ENCODE results near the gene GSPT1. TPM values are rescaled to one million over a fixed set of nuclear protein-coding genes. Genes with fewer than 3 reads are reported as not detected.
"Not testable (repeated sequence)": the region's sequence is repeated elsewhere in the genome, so short reads cannot be mapped to it uniquely, and the experiment has no call there.

GSPT1 gene
- total and polyA plus RNA-seq, 2 experiments from 2014 or later, result 126 to 146 TPM

DNA sequence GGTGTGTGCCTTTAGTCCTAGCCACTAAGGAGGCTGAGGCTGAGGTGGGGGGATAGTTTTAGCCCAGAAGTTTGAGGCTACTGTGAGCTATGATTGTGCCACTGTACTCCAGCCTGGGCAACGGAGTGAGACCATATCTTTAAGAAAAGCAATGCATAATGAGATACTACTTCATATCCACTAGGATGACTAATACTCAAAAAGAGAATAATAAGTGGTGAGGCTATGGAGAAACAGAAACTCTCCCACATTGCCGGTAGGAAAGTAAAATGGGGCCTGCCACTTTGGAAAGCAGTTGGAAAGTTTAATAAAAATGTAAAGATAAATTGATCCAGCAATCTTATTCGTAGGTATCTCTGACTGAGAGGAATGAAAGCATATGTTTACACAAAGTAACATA lies 30.7 kb upstream of the GSPT1 start (continued):
- TF ChIP-seq, protein P1, sequence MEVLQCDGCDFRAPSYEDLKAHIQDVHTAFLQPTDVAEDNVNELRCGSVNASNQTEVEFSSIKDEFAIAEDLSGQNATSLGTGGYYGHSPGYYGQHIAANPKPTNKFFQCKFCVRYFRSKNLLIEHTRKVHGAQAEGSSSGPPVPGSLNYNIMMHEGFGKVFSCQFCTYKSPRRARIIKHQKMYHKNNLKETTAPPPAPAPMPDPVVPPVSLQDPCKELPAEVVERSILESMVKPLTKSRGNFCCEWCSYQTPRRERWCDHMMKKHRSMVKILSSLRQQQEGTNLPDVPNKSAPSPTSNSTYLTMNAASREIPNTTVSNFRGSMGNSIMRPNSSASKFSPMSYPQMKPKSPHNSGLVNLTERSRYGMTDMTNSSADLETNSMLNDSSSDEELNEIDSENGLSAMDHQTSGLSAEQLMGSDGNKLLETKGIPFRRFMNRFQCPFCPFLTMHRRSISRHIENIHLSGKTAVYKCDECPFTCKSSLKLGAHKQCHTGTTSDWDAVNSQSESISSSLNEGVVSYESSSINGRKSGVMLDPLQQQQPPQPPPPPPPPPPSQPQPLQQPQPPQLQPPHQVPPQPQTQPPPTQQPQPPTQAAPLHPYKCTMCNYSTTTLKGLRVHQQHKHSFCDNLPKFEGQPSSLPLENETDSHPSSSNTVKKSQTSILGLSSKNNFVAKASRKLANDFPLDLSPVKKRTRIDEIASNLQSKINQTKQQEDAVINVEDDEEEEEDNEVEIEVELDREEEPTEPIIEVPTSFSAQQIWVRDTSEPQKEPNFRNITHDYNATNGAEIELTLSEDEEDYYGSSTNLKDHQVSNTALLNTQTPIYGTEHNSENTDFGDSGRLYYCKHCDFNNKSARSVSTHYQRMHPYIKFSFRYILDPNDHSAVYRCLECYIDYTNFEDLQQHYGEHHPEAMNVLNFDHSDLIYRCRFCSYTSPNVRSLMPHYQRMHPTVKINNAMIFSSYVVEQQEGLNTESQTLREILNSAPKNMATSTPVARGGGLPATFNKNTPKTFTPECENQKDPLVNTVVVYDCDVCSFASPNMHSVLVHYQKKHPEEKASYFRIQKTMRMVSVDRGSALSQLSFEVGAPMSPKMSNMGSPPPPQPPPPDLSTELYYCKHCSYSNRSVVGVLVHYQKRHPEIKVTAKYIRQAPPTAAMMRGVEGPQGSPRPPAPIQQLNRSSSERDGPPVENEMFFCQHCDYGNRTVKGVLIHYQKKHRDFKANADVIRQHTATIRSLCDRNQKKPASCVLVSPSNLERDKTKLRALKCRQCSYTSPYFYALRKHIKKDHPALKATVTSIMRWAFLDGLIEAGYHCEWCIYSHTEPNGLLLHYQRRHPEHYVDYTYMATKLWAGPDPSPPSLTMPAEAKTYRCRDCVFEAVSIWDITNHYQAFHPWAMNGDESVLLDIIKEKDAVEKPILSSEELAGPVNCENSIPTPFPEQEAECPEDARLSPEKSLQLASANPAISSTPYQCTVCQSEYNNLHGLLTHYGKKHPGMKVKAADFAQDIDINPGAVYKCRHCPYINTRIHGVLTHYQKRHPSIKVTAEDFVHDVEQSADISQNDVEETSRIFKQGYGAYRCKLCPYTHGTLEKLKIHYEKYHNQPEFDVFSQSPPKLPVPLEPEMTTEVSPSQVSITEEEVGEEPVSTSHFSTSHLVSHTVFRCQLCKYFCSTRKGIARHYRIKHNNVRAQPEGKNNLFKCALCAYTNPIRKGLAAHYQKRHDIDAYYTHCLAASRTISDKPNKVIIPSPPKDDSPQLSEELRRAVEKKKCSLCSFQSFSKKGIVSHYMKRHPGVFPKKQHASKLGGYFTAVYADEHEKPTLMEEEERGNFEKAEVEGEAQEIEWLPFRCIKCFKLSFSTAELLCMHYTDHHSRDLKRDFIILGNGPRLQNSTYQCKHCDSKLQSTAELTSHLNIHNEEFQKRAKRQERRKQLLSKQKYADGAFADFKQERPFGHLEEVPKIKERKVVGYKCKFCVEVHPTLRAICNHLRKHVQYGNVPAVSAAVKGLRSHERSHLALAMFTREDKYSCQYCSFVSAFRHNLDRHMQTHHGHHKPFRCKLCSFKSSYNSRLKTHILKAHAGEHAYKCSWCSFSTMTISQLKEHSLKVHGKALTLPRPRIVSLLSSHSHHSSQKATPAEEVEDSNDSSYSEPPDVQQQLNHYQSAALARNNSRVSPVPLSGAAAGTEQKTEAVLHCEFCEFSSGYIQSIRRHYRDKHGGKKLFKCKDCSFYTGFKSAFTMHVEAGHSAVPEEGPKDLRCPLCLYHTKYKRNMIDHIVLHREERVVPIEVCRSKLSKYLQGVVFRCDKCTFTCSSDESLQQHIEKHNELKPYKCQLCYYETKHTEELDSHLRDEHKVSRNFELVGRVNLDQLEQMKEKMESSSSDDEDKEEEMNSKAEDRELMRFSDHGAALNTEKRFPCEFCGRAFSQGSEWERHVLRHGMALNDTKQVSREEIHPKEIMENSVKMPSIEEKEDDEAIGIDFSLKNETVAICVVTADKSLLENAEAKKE (CRISPR knock-in tag; IDR thresholded peaks at IDR 0.05), result no peak
- TF ChIP-seq EZH2phosphoT487 (IDR thresholded peaks at IDR 0.05; ENCODE audit: unreplicated experiment) (no peak), CREB1 (CRISPR knock-in tag; IDR thresholded peaks at IDR 0.05; ENCODE audit: low read depth) (no peak), JUNB (IDR thresholded peaks at IDR 0.05; ENCODE audit: unreplicated experiment) (no peak)

DNA sequence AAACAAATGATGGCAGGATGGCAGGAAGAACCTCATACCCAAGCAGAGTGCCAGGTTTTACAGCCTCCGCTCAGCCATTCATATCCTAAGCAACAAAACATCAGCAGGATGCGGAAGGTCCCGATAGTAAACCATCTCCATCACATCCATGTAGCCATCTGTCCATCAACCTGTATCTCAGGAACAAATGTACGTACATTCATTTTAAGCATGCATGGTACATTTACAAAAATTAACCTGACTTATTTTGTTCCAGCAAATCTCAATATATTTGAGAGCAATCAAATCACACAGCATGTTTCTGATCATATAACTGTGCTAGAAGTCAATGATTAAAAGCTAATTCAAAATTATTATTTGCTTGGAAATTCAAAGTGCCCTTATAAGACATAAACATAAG lies 26.2 kb upstream of the GSPT1 start, which contains the start of gene NPIPB2:
Gene NPIPB2, minus strand, starts transcription at position 101 of the 400 bp plus-strand sequence. Its CDS starts 0 bp downstream, at position 101.
- not testable (repeated sequence) for H2AFZ ChIP-seq; H3K36me3 Mint-ChIP-seq (ENCODE audit: low read depth); H4K20me1 ChIP-seq (replicated peaks; ENCODE audit: insufficient read depth); H3K27me3 ChIP-seq (ENCODE audit: insufficient read depth); H3K27ac ChIP-seq (ENCODE audit: low read depth); H3K27me3 Mint-ChIP-seq (ENCODE audit: insufficient read depth, low read depth, poor library complexity); H3K4me3 ChIP-seq; H3K9me3 Mint-ChIP-seq; H3K4me3 Mint-ChIP-seq; H3K4me2 ChIP-seq; H3K4me1 Mint-ChIP-seq; H3F3A ChIP-seq (replicated peaks; ENCODE audit: low read depth); ATAC-seq; DNase-seq (ENCODE audit: low spot score); H3K9me2 ChIP-seq (ENCODE audit: insufficient read depth); H3K4me1 ChIP-seq (ENCODE audit: insufficient read depth); H3K36me3 ChIP-seq (ENCODE audit: insufficient read depth); H3K79me2 ChIP-seq (replicated peaks; ENCODE audit: insufficient read depth); H3K27ac Mint-ChIP-seq

DNA sequence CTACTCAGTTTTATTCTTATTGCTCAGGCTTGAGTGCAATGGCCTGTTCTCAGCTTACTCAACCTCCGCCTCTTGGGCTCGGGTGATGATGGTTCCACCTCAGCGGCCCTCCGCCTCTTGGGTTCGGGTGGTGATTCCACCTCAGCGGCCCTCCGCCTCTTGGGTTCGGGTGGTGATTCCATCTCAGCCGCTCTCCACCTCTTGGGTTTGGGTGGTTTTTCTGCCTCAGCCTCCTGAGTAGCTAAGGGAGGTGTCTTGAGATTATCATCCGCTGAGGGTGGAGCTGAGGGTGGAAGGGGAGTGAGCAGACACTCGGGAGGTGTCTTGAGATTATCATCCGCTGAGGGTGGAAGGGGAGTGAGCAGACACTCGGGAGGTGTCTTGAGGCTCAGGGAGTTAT lies 11.6 kb upstream of the GSPT1 start:
- H3K4me1 ChIP-seq (ENCODE audit: insufficient read depth); H3K27me3 Mint-ChIP-seq (ENCODE audit: insufficient read depth, low read depth, poor library complexity); ATAC-seq; H3K27ac Mint-ChIP-seq; H3K27ac ChIP-seq (ENCODE audit: low read depth); H3K4me1 Mint-ChIP-seq; DNase-seq (ENCODE audit: low spot score); H3K4me3 ChIP-seq; H3K4me2 ChIP-seq; H3K79me2 ChIP-seq (replicated peaks; ENCODE audit: insufficient read depth); H3K36me3 Mint-ChIP-seq (ENCODE audit: low read depth); H3K9me3 Mint-ChIP-seq; H3K27me3 ChIP-seq (ENCODE audit: insufficient read depth); H4K20me1 ChIP-seq (replicated peaks; ENCODE audit: insufficient read depth); H3F3A ChIP-seq (replicated peaks; ENCODE audit: low read depth); H3K36me3 ChIP-seq (ENCODE audit: insufficient read depth); H2AFZ ChIP-seq; H3K9me2 ChIP-seq (ENCODE audit: insufficient read depth); H3K4me3 Mint-ChIP-seq: not testable (repeated sequence)

DNA sequence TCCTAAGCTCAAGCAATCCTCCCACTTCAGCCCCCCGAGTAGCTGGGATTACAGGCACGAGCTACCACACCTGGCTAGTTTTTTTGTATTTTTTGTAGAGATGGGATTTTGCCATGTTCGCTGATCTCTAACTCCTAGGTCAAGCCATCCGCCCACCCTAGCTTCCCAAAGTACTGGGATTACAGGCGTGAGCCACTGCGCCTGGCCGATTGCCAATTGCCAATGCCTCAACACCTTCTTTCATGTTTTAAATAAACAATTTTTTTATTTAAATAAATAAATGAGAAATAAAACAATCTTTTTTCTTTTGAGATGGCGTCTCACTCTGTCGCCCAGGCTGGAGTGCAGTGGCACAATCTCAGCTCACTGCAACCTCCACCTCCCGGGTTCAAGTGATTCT lies 8.3 kb upstream of the GSPT1 start:
- not testable (repeated sequence) for H3K79me2 ChIP-seq (replicated peaks; ENCODE audit: insufficient read depth); ATAC-seq; H3K9me3 Mint-ChIP-seq

More for the DNA sequence above, 8.3 kb upstream of the GSPT1 start:
- H3K27ac ChIP-seq (ENCODE audit: low read depth); H3K4me2 ChIP-seq; H3K27me3 ChIP-seq (ENCODE audit: insufficient read depth); H3K9me2 ChIP-seq (ENCODE audit: insufficient read depth); H3K4me1 ChIP-seq (ENCODE audit: insufficient read depth); H2AFZ ChIP-seq; H3K4me3 Mint-ChIP-seq; H3K27ac Mint-ChIP-seq; H3K36me3 Mint-ChIP-seq (ENCODE audit: low read depth); H3K4me1 Mint-ChIP-seq; H3K4me3 ChIP-seq; H3F3A ChIP-seq (replicated peaks; ENCODE audit: low read depth); DNase-seq (ENCODE audit: low spot score); H4K20me1 ChIP-seq (replicated peaks; ENCODE audit: insufficient read depth); H3K36me3 ChIP-seq (ENCODE audit: insufficient read depth): not testable (repeated sequence)
- H3K27me3 Mint-ChIP-seq (ENCODE audit: insufficient read depth, low read depth, poor library complexity), result peaks cover 11% of the 10 kb centered on the region
